ENCODE measurements around the gene TMEM259. TPM values are rescaled to one million over a fixed set of nuclear protein-coding genes. Genes with fewer than 3 reads are reported as not detected.

Gene TMEM259
- total and polyA plus RNA-seq, 2 of the 13 experiments (the other 11 are each of a cell fraction or from before 2014, with no cell fraction given): 64.7 to 164 TPM

GRCh38 chr19:993361-993830, 27.5 kb downstream of the TMEM259 start (continued):
- TF ChIP-seq ARID4A (CRISPR knock-in tag; IDR thresholded peaks at IDR 0.05; ENCODE audit: borderline replicate concordance): peak; percentile 80
- no peak for TF ChIP-seq KDM4B (CRISPR knock-in tag; IDR thresholded peaks at IDR 0.05)
- no peak for TF ChIP-seq MIXL1 (CRISPR knock-in tag; IDR thresholded peaks at IDR 0.05)
- TF ChIP-seq ETV6 (CRISPR knock-in tag; conservative IDR thresholded peaks at IDR 0.05): no peak
- TF ChIP-seq GMEB2 (CRISPR knock-in tag; IDR thresholded peaks at IDR 0.05; ENCODE audit: low read depth): no peak
- no peak for TF ChIP-seq CENPT (CRISPR knock-in tag; IDR thresholded peaks at IDR 0.05; ENCODE audit: low read depth)
- no peak for TF ChIP-seq ZNF775 (CRISPR knock-in tag; IDR thresholded peaks at IDR 0.05; ENCODE audit: borderline replicate concordance)
- TF ChIP-seq HHEX (CRISPR knock-in tag; IDR thresholded peaks at IDR 0.05): no peak
- no peak for TF ChIP-seq ZFP41 (CRISPR knock-in tag; IDR thresholded peaks at IDR 0.05; ENCODE audit: borderline replicate concordance)
- no peak for TF ChIP-seq ZUFSP (CRISPR knock-in tag; IDR thresholded peaks at IDR 0.05; ENCODE audit: borderline replicate concordance)
- no peak for TF ChIP-seq ZNF101 (CRISPR knock-in tag; IDR thresholded peaks at IDR 0.05; ENCODE audit: borderline replicate concordance, low read depth)
- TF ChIP-seq ZNF251 (CRISPR knock-in tag; IDR thresholded peaks at IDR 0.05): no peak
- no peak; the same call in 1 of the 2 replicates for TF ChIP-seq ZNF225 (CRISPR knock-in tag; IDR thresholded peaks at IDR 0.05)
- TF ChIP-seq ZNF256 (CRISPR knock-in tag; conservative IDR thresholded peaks at IDR 0.05): no peak
- TF ChIP-seq ZNF3 (CRISPR knock-in tag; IDR thresholded peaks at IDR 0.05): no peak
- TF ChIP-seq ISL2 (CRISPR knock-in tag; IDR thresholded peaks at IDR 0.05): no peak
- 0 out of 2 replicates have a peak, but pooled peaks have one; percentile 45 for TF ChIP-seq POGK (CRISPR knock-in tag; conservative IDR thresholded peaks at IDR 0.05)
- TF ChIP-seq CREB1 (IDR thresholded peaks at IDR 0.05): no peak
- TF ChIP-seq CREB1 (CRISPR knock-in tag; IDR thresholded peaks at IDR 0.05): no peak
- TF ChIP-seq MXD4 (CRISPR knock-in tag; IDR thresholded peaks at IDR 0.05): peak; percentile 34; the same call in 1 of the 2 replicates
- TF ChIP-seq ZNF75D (CRISPR knock-in tag; IDR thresholded peaks at IDR 0.05; ENCODE audit: borderline replicate concordance): no peak
- TF ChIP-seq CBX2 (IDR thresholded peaks at IDR 0.05; ENCODE audit: low read depth, low read length): no peak
- TF ChIP-seq CBX2 (CRISPR knock-in tag; IDR thresholded peaks at IDR 0.05; ENCODE audit: low read depth): no peak
- 0 out of 2 replicates have a peak, but pooled peaks have one; percentile 55 for TF ChIP-seq MEF2D (CRISPR knock-in tag; IDR thresholded peaks at IDR 0.05)

All from HepG2 (cell line).